Breast epithelium (tissue), 3 donors: ENCODE results near the gene RPS17.

Experiments
- CTCF ChIP-seq, 3 donors: fragments of 450-650 bp; IDR thresholded peaks; one replicate each; pipeline ENCODE4 v1.5.1; 2016 to 2017; ENCODE audit warnings: antibody characterized with exemption in 3 of 3, mild to moderate bottlenecking in 3 of 3, moderate library complexity in 3 of 3
- POLR2A ChIP-seq: fragments of 450-650 bp; IDR thresholded peaks from one replicate; pipeline ENCODE4 v1.6.1; 2016; ENCODE audit warnings: antibody characterized with exemption, mild to moderate bottlenecking, moderate library complexity
- POLR2AphosphoS5 ChIP-seq, 3 donors: sonication (generic); formaldehyde crosslinking; IDR thresholded peaks; one replicate each; pipeline ENCODE4 v1.6.1; 2017; ENCODE audit warnings: antibody characterized with exemption in 3 of 3

GRCh38 chr15:82538961-82539690, 1.1 kb downstream of the RPS17 start:
- TF ChIP-seq CTCF (IDR thresholded peaks at IDR 0.05) = no peak
- TF ChIP-seq POLR2AphosphoS5 (IDR thresholded peaks at IDR 0.05) = no peak
- no peak for TF ChIP-seq POLR2A
